GM12892 (cell line): Measurements from ENCODE around the gene GRAMD1A. TPM values are rescaled to one million over a fixed set of nuclear protein-coding genes. Genes with fewer than 3 reads are reported as not detected.

Experiments used
- DNase-seq: peaks from one replicate; pipeline ENCODE4 v3.0.0; 2011; ENCODE audit not compliant: insufficient read length
- FAIRE-seq: peaks from 2 replicates; lab custom pipeline; 2011; peaks lifted over from hg19 to GRCh38; lab: Jason Lieb, UNC
- POLR2A ChIP-seq: IDR thresholded peaks from 2 replicates; pipeline ENCODE4 v1.6.1; 2011; ENCODE audit warnings: low read depth, low read length, control low read depth
- POLR2AphosphoS5 ChIP-seq: IDR thresholded peaks from 2 replicates; pipeline ENCODE4 v1.6.1; 2011; ENCODE audit warnings: low read depth, low read length, control low read depth
- TAF1 ChIP-seq: IDR thresholded peaks from 2 replicates; pipeline ENCODE4 v1.6.1; 2011; ENCODE audit warnings: low read depth, mild to moderate bottlenecking, control low read depth, low read length, borderline replicate concordance
- polyA plus RNA-seq: library from polyadenylated mRNA; unstranded; fragments of >200 nt; gene quantifications from one replicate; pipeline ENCODE4 v1.2.1, GENCODE V29; 2012; ENCODE audit warnings: missing spikeins, inconsistent platforms; ENCODE audit not compliant: missing spikeins

GRAMD1A gene
- 44.0 TPM for polyA plus RNA-seq

DNA sequence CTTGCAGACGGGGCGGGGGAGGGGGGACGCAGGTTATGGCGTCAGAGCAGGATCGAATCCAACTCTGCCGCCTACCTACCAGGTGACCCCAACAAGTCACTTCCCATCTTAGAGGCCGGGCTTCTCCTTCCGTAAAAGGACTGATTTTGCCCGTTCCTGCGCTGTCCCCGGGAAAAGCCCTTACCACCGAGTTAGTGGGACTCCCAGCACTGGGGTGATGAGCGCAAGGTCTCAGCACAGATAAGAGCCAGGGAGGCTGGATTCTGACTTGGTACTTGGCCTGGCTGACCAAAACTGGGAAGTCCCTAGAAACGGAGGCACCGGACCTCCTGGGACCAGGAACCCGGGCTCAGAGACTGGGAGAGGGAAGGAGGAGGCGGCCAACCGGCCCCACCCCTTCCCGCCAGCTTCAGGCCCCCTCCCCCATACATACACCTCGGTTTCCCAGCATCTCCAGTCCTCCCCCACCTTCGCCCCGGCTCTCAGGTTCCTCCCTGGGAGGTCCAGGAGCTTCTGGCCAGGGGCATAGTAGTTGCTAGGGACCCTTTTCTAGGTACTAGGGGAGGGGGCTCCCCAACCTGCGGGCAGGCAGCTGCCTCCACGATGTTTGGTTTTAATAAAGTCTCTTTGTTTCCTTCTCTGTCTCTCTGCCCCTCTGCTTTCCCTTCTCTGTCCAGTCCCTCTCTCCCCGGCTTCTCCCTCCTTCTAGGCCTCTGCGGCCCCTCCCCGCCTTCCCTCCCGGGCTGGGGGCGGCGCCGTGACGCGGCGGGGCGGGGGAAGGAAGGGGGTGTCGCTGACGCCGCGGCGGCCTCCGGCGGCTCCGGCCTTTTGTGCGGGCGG is at the start of gene GRAMD1A:
GRAMD1A (plus strand) TSS at position 826 of the 840 bp plus-strand sequence. CDS start 156 bp downstream, outside the sequence.
- FAIRE-seq (peak; percentile 88), DNase-seq (peak; percentile 94)
- TF ChIP-seq POLR2A, result no peak; the same call in none of the 2 replicates
- peak; percentile 65 for TF ChIP-seq POLR2AphosphoS5

- TF ChIP-seq TAF1 (no peak), POLR2AphosphoS5 (no peak), POLR2A (no peak)
- DNase-seq, result no peak
- no peak for FAIRE-seq
These were observed 47.0 kb upstream of the GRAMD1A start for GRCh38 chr19:34953092-34953491.

DNA sequence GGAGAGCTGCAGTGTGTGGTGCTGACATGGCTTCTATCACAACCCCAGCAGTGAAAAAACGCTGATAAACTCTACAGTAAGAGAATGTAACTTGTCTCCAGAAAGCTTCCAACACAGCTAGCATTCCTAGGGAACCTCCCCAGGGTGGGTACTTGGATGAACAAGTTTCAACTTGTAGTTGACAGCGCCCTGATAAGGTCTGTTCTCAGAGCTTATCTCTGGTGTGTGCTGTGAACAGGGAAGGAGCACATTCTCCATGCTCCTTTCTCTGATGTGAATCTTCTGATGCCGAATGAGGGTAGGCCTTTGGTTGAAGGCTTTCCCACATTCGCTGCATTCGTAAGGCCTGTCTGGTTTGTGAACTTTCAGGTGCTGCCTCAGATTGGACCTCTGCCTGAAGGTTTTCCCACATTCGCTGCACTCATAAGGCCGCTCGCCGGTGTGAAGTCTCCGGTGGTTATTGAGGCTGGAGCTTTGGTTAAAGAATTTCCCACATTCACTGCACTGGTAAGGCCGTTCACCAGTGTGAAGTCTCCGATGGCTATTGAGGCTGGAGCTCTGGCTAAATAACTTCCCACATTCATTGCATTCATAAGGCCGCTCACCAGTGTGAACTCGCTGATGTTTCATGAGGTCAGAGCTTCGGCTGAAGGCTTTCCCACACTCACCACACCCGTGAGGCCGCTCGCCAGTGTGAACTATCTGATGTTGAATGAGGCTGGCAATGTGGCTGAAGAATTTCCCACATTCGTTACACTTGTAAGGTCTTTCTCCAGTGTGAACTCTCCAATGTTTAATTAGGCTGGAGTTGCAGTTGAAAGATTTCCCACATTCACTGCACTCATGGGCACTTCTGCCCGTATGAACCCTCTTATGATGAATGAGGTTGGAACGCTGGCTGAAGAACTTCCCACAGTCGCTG is 42.0 kb upstream of the GRAMD1A start:
- TF ChIP-seq POLR2AphosphoS5 (no peak), POLR2A (no peak), TAF1 (no peak)
- peak; percentile 14 for FAIRE-seq
- DNase-seq, result no peak

- TF ChIP-seq POLR2A, result no peak
- TF ChIP-seq TAF1, result no peak
- TF ChIP-seq POLR2AphosphoS5, result no peak
- DNase-seq (no peak), FAIRE-seq (no peak)
These were observed 41.1 kb upstream of the GRAMD1A start for GRCh38 chr19:34959021-34959420.

DNA sequence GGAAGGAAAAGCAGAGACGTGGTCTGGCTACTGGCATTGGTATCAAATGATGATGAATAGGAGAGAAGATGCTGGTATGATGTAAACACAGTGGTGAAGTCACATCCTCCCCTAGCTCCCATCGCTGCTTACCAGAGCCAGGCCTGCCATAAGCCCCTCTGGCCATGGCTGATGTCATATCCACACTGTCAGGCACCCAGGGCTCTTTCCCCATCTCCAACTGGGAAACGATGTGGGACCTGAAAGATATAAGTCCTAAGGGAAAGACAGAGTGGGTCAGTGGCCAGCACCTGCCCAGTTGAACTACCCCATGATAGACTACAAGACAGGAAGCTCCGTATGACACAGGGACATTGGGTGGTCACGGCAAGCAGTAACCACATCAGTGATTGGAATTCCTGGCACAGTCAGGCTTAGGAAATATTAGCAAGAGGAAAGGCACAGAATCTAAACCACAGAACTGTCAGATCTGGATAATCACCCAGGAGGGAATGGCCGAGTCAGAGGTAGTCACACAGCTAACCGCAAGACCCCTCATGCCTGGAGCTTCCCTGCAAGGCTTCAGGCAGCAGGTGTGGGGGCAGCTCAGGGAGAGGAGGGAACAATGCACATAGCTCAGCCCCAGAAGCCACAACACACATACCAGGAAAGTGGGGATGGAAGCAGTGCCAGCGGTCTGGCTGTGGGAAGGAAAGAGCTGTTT is 39.9 kb upstream of the GRAMD1A start:
- TF ChIP-seq POLR2AphosphoS5 (no peak), TAF1 (no peak), POLR2A (no peak)
- FAIRE-seq, result no peak
- no peak for DNase-seq

DNA sequence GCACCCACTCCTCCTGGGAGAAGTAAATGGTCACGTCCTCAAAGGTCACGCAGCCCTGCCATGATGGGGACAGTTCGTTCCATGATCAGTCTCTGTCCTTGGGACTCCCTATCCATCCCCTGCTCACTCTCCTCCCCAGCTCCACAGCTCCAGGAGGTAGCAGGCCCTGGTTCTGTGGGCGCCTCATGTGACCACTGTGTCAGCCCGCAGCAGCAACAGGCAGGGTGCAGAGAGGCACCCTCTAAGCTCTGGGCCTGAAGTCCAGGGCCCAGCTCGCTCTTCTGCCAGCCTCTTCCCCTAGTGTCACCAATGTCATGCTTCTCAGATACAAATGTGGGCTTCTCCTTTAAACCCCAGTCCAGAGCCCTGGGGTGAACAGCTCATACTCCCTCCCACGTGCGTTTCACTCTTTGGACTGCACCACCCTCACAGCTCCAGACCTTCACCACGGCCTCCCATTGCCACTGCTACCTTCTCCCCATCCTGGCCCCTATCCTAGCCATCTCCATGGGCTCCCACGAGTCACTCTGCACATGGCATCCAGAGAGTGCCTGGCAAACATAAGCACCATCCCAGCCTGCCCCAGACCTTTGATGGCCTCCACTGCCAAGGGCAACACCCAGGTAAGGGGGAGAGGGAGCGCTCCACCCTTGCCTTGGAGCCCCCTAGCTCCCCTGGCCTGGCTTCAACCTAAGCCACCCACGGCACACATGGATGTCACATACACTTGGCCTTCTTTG is 39.0 kb upstream of the GRAMD1A start:
- FAIRE-seq, result no peak
- no peak for DNase-seq
- no peak for TF ChIP-seq TAF1
- TF ChIP-seq POLR2AphosphoS5, result no peak
- no peak for TF ChIP-seq POLR2A

- FAIRE-seq, result no peak
- DNase-seq, result no peak
These were observed 38.1 kb upstream of the GRAMD1A start for GRCh38 chr19:34961775-34962686.

GRCh38 chr19:34962687-34963572 is 37.2 kb upstream of the GRAMD1A start:
- FAIRE-seq (peak; percentile 74), DNase-seq (no peak)
- TF ChIP-seq POLR2AphosphoS5, result no peak
- TF ChIP-seq POLR2A, result no peak
- TF ChIP-seq TAF1, result no peak

More at GRCh38 chr19:34961775-34962686, 38.1 kb upstream of the GRAMD1A start:
- TF ChIP-seq POLR2A (no peak), TAF1 (no peak), POLR2AphosphoS5 (no peak)

GRCh38 chr19:34963573-34964406 is 36.3 kb upstream of the GRAMD1A start, which contains the start of gene ZNF792:
ZNF792 (minus strand) TSS chr19:34964229; CDS start chr19:34963662, 567 bp downstream.
- TF ChIP-seq POLR2A, result 0 out of 2 replicates have a peak, but pooled peaks have one; percentile 32
- TF ChIP-seq TAF1, result no peak
- DNase-seq, result peak; percentile 70
- FAIRE-seq, result peak; percentile 24
